Measurements from ENCODE around the gene SMARCA5.

The SMARCA5 gene

GRCh38 chr4:143586080-143586479 lies 72.6 kb downstream of the SMARCA5 start:
- Histone ChIP-seq H3K4me3 (ENCODE audit: low read length) (no peak overlapping the region), H2AFZ (ENCODE audit: low read length) (no peak overlapping the region), H3K9ac (ENCODE audit: low read length) (no peak overlapping the region), H4K20me1 (ENCODE audit: insufficient read depth, low read length) (no peaks in the 10 kb centered on the region), H3K9me3 (replicated peaks; ENCODE audit: insufficient read depth, low read length) (no peaks in the 10 kb centered on the region), H3K79me2 (ENCODE audit: low read length) (no peaks in the 10 kb centered on the region), H3K27ac (ENCODE audit: low read length) (no peak overlapping the region), H3K9me2 (replicated peaks; ENCODE audit: insufficient read depth, low read length) (no peaks in the 10 kb centered on the region), H3F3A (ENCODE audit: insufficient read depth, low read length) (no peaks in the 10 kb centered on the region), H3K4me1 (ENCODE audit: low read length) (no peaks in the 10 kb centered on the region), H3K36me3 (replicated peaks; ENCODE audit: insufficient read depth, low read length) (no peaks in the 10 kb centered on the region), H3K4me2 (ENCODE audit: low read depth, low read length) (no peak overlapping the region), H3K27me3 (replicated peaks; ENCODE audit: insufficient read depth, low read length) (no peaks in the 10 kb centered on the region)
- TF ChIP-seq CTCF (IDR thresholded peaks at IDR 0.05; ENCODE audit: low read length) (no peak), EZH2 (optimal IDR thresholded peaks at IDR 0.05; ENCODE audit: low read depth, low read length) (no peak), EZH2phosphoT487 (IDR thresholded peaks at IDR 0.05; ENCODE audit: low read length) (no peak)
- no peak for DNase-seq

GRCh38 chr4:143587703-143588102 lies 74.2 kb downstream of the SMARCA5 start:
- TF ChIP-seq CTCF (IDR thresholded peaks at IDR 0.05; ENCODE audit: low read length) (peak; percentile 17), EZH2 (optimal IDR thresholded peaks at IDR 0.05; ENCODE audit: low read depth, low read length) (no peak), EZH2phosphoT487 (IDR thresholded peaks at IDR 0.05; ENCODE audit: low read length) (no peak)
- Histone ChIP-seq H3K4me2 (ENCODE audit: low read depth, low read length) (no peak overlapping the region), H3K9ac (ENCODE audit: low read length) (no peak overlapping the region), H3K9me3 (replicated peaks; ENCODE audit: insufficient read depth, low read length) (no peaks in the 10 kb centered on the region), H3K27ac (ENCODE audit: low read length) (no peak overlapping the region), H3K79me2 (ENCODE audit: low read length) (no peaks in the 10 kb centered on the region), H3K9me2 (replicated peaks; ENCODE audit: insufficient read depth, low read length) (no peaks in the 10 kb centered on the region), H3K27me3 (replicated peaks; ENCODE audit: insufficient read depth, low read length) (no peaks in the 10 kb centered on the region), H2AFZ (ENCODE audit: low read length) (no peak overlapping the region), H3K4me3 (ENCODE audit: low read length) (no peak overlapping the region), H3K36me3 (replicated peaks; ENCODE audit: insufficient read depth, low read length) (no peaks in the 10 kb centered on the region), H3K4me1 (ENCODE audit: low read length) (no peaks in the 10 kb centered on the region), H4K20me1 (ENCODE audit: insufficient read depth, low read length) (no peaks in the 10 kb centered on the region), H3F3A (ENCODE audit: insufficient read depth, low read length) (no peaks in the 10 kb centered on the region)
- DNase-seq = peak; percentile 14

GRCh38 chr4:143597276-143597675 lies 83.8 kb downstream of the SMARCA5 start:
- Histone ChIP-seq H3K9ac (ENCODE audit: low read length) (no peak overlapping the region), H2AFZ (ENCODE audit: low read length) (no peak overlapping the region), H4K20me1 (ENCODE audit: insufficient read depth, low read length) (no peaks in the 10 kb centered on the region), H3F3A (ENCODE audit: insufficient read depth, low read length) (no peaks in the 10 kb centered on the region), H3K4me1 (ENCODE audit: low read length) (no peaks in the 10 kb centered on the region), H3K79me2 (ENCODE audit: low read length) (no peaks in the 10 kb centered on the region), H3K36me3 (replicated peaks; ENCODE audit: insufficient read depth, low read length) (no peaks in the 10 kb centered on the region), H3K27ac (ENCODE audit: low read length) (no peak overlapping the region), H3K4me2 (ENCODE audit: low read depth, low read length) (no peak overlapping the region), H3K9me3 (replicated peaks; ENCODE audit: insufficient read depth, low read length) (no peaks in the 10 kb centered on the region), H3K4me3 (ENCODE audit: low read length) (no peak overlapping the region), H3K9me2 (replicated peaks; ENCODE audit: insufficient read depth, low read length) (no peaks in the 10 kb centered on the region), H3K27me3 (replicated peaks; ENCODE audit: insufficient read depth, low read length) (no peaks in the 10 kb centered on the region)
- no peak for TF ChIP-seq EZH2phosphoT487 (IDR thresholded peaks at IDR 0.05; ENCODE audit: low read length)
- TF ChIP-seq CTCF (IDR thresholded peaks at IDR 0.05; ENCODE audit: low read length) = no peak
- TF ChIP-seq EZH2 (optimal IDR thresholded peaks at IDR 0.05; ENCODE audit: low read depth, low read length) = no peak
- no peak for DNase-seq

Measured in MM.1S (cell line).